GM12873 (cell line): ENCODE results near the gene KCNK10.
A peak's percentile ranks its signal among the peaks of the same experiment; 100 is the strongest.

Experiments used
- CTCF ChIP-seq: IDR thresholded peaks from 2 replicates; pipeline ENCODE4 v1.5.1; 2012; ENCODE audit warnings: low read depth, mild to moderate bottlenecking, moderate library complexity, low read length, control low read depth; ENCODE audit not compliant: insufficient read depth; ENCODE audit errors: missing control alignments

Gene KCNK10

GRCh38 chr14:88243946-88244345, 79.1 kb downstream of the KCNK10 start:
- TF ChIP-seq CTCF = no peak

GRCh38 chr14:88242446-88242845, 80.6 kb downstream of the KCNK10 start:
- no peak for TF ChIP-seq CTCF

GRCh38 chr14:88241810-88242209, 81.3 kb downstream of the KCNK10 start:
- TF ChIP-seq CTCF = no peak

- TF ChIP-seq CTCF = no peak
Observed at GRCh38 chr14:88234442-88234841, 88.6 kb downstream of the KCNK10 start.

GRCh38 chr14:88233915-88234314, 89.2 kb downstream of the KCNK10 start:
- peak; percentile 57 for TF ChIP-seq CTCF

- no peak for TF ChIP-seq CTCF
Observed at GRCh38 chr14:88232771-88233170, 90.3 kb downstream of the KCNK10 start.

GRCh38 chr14:88231603-88232002, 91.5 kb downstream of the KCNK10 start:
- TF ChIP-seq CTCF = no peak
